Liver (tissue), 3 donors: ENCODE results near the gene EFNB3.

Experiments used
- CTCF ChIP-seq: fragments of 150-350 bp; IDR thresholded peaks from 2 replicates; pipeline ENCODE4 v1.5.1; 2017; ENCODE audit warnings: improper control_type of control experiment, low read depth, low read length; ENCODE audit not compliant: missing input control
- HNF4G ChIP-seq: IDR thresholded peaks from 2 replicates; pipeline ENCODE4 v1.6.1; 2016; ENCODE audit warnings: antibody characterized with exemption
- TAF1 ChIP-seq: conservative IDR thresholded peaks from 2 replicates; pipeline ENCODE4 v1.6.1; 2016; ENCODE audit warnings: antibody characterized with exemption, mild to moderate bottlenecking
- donor health status: healthy.
- donor health status: healthy.

GRCh38 chr17:7747635-7748071 is 42.7 kb downstream of the EFNB3 start:
- TF ChIP-seq CTCF: no peak
- no peak for TF ChIP-seq TAF1
- TF ChIP-seq HNF4G: no peak
